D721Med (cell line): Measurements from ENCODE around the gene DENND6B.

ENCODE experiments used
- DNase-seq: peaks from one replicate; pipeline ENCODE4 v3.0.0; 2011; ENCODE audit warnings: low spot score; ENCODE audit not compliant: insufficient read length
- FAIRE-seq: peaks from 2 replicates; lab custom pipeline; 2011; peaks lifted over from hg19 to GRCh38; lab: Jason Lieb, UNC
- CTCF ChIP-seq: IDR thresholded peaks from 2 replicates; pipeline ENCODE4 v1.5.1; 2012; ENCODE audit warnings: mild to moderate bottlenecking, control low read depth; ENCODE audit not compliant: insufficient read depth; ENCODE audit errors: missing control alignments

The DENND6B gene

GRCh38 chr22:50260801-50261614, 65.8 kb downstream of the DENND6B start:
- TF ChIP-seq CTCF, result no peak
- no peak for DNase-seq
- no peak for FAIRE-seq

GRCh38 chr22:50260434-50260800, 66.4 kb downstream of the DENND6B start:
- DNase-seq (no peak), FAIRE-seq (no peak)
- TF ChIP-seq CTCF, result no peak

GRCh38 chr22:50259302-50259701, 67.5 kb downstream of the DENND6B start:
- TF ChIP-seq CTCF, result no peak
- DNase-seq (no peak), FAIRE-seq (no peak)
